ENCODE results near the gene CALCOCO1. TPM values are rescaled to one million over a fixed set of nuclear protein-coding genes. Genes with fewer than 3 reads are reported as not detected.

Gene CALCOCO1
- total and polyA plus RNA-seq, 9 of the 15 experiments (the other 6 are each of a cell fraction or from before 2014, with no cell fraction given) = 1.9 to 31.8 (median 11.0) TPM

- no TSS peak for BruUV-seq (replicated peaks)
- DNase-seq (ENCODE audit: extremely low read depth in 1 of 4, low spot score in 3 of 4) (no peak), FAIRE-seq (no peak), ATAC-seq (no peak)
- intact Hi-C loops (cut with micrococcal nuclease) = no loop called here
- Histone ChIP-seq H3K9ac (ENCODE audit: insufficient read depth in 1 of 2, low read depth in 2 of 2, low read length in 2 of 2) (no peak overlapping the region), H3K9me1 (ENCODE audit: control insufficient read depth, insufficient read depth, low read length) (no peaks in the 10 kb centered on the region), H3K79me2 (ENCODE audit: control insufficient read depth, insufficient read depth, low read length) (no peaks in the 10 kb centered on the region), H3K4me2 (ENCODE audit: insufficient read depth, low read length) (no peak overlapping the region), H4K20me1 (replicated peaks; ENCODE audit: control insufficient read depth, insufficient read depth, low read length) (peaks cover 11% of the 10 kb centered on the region; the same call in 1 of the 2 replicates), H2AFZ (ENCODE audit: low read depth, low read length) (no peak overlapping the region), H3K9me3 (replicated peaks; ENCODE audit: control insufficient read depth, insufficient read depth, low read depth, low read length) (no peaks in the 10 kb centered on the region), H3K4me3 (no peak overlapping the region), H3K27me3 (ENCODE audit: control insufficient read depth in 2 of 2, insufficient read depth in 2 of 2, low read length in 2 of 2) (peaks cover 49 to 56% of the 10 kb centered on the region in 2 experiments), H3K4me1 (replicated peaks in 1 of 2; ENCODE audit: control insufficient read depth in 2 of 2, insufficient read depth in 2 of 2, low read length in 2 of 2) (peaks cover 0 to 11% of the 10 kb centered on the region in 2 experiments; a peak in 2 of 5 replicates), H3K36me3 (ENCODE audit: control insufficient read depth, insufficient read depth, low read length) (no peaks in the 10 kb centered on the region), H3K27ac (ENCODE audit: extremely low read depth, low read depth, low read length) (no peak overlapping the region)
- ChIA-PET CTCF (ENCODE audit: low intra/inter-chr PET ratio) (interaction anchor here (0.6 kb wide), 1 partner anchor 53 kb away, joined by 4 read pairs; no protein-coding TSS in a partner anchor), POLR2A (interaction anchor here (0.6 to 0.8 kb wide), 2 partner anchors 17 to 904 kb away, joined by 3 to 4 read pairs; no protein-coding TSS in a partner anchor)
- WGBS (ENCODE audit: insufficient coverage, low coverage, missing lambda C conversion rate) = 24% methylated on average over 16 of the region's 16 CpGs
- in situ Hi-C loops (cut with MboI) = loop anchor here (10.0 kb wide), 1 partner anchor 510 kb away; no protein-coding TSS in a partner anchor
- no peak for TF ChIP-seq ZNF584 (CRISPR knock-in tag; IDR thresholded peaks at IDR 0.05; ENCODE audit: low read depth)
- TF ChIP-seq RUNX1 (IDR thresholded peaks at IDR 0.05; ENCODE audit: low read depth) = no peak
- TF ChIP-seq, protein P1, sequence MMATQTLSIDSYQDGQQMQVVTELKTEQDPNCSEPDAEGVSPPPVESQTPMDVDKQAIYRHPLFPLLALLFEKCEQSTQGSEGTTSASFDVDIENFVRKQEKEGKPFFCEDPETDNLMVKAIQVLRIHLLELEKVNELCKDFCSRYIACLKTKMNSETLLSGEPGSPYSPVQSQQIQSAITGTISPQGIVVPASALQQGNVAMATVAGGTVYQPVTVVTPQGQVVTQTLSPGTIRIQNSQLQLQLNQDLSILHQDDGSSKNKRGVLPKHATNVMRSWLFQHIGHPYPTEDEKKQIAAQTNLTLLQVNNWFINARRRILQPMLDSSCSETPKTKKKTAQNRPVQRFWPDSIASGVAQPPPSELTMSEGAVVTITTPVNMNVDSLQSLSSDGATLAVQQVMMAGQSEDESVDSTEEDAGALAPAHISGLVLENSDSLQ (IDR thresholded peaks at IDR 0.05) = no peak
- TF ChIP-seq ZNF764 (CRISPR knock-in tag; IDR thresholded peaks at IDR 0.05; ENCODE audit: low read depth) = no peak
- TF ChIP-seq, protein P2, sequence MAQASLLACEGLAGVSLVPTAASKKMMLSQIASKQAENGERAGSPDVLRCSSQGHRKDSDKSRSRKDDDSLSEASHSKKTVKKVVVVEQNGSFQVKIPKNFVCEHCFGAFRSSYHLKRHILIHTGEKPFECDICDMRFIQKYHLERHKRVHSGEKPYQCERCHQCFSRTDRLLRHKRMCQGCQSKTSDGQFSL (CRISPR knock-in tag; IDR thresholded peaks at IDR 0.05) = no peak
- TF ChIP-seq, protein P2 (tag; IDR thresholded peaks at IDR 0.05) = no peak
- no peak for TF ChIP-seq NFE2L1 (tag; IDR thresholded peaks at IDR 0.05; ENCODE audit: borderline replicate concordance, low read depth)
Measured at GRCh38 chr12:53694756-53695151, 32.5 kb downstream of the CALCOCO1 start.
